Vagina (tissue), 2 donors: ENCODE results near the gene FUBP3.

Experiments
- POLR2A ChIP-seq, 2 donors: fragments of 450-650 bp; IDR thresholded peaks; one replicate each; pipeline ENCODE4 v1.6.1; 2017; ENCODE audit warnings: antibody characterized with exemption in 2 of 2, mild to moderate bottlenecking in 2 of 2, moderate library complexity in 2 of 2
- TF ChIP-seq, protein P1 (sequence below), 3 experiments: fragments of 450-650 bp in 2 of 3; fragments of 200-600 bp in 1 of 3; sonication (generic) in 1 of 3; IDR thresholded peaks; one replicate each; pipeline ENCODE4 v1.5.1; 2017 to 2019; ENCODE audit warnings: antibody characterized with exemption in 3 of 3, mild to moderate bottlenecking in 2 of 3, moderate library complexity in 2 of 3

DNA sequence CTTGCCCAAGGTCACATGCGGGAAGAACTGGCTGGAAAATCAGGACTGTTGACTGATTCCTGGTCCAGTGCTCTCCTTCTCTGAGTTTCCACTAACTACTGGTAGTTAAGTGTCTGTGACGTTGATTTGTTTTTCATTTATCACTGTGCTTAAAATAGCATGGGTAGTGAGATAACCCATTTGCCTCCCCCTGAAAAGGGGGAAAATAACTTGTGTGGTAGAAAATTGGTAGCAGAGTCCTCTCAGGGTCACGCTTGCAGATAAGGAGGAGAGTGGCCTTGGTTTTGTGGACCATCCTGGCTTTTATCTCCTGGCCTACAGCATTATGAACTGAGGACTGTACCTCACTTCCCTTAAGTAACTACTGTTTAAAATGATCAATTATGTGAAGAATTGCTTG, 10.9 kb downstream of the FUBP3 start:
- TF ChIP-seq POLR2A (IDR thresholded peaks at IDR 0.05): no peak
- TF ChIP-seq, protein P1, sequence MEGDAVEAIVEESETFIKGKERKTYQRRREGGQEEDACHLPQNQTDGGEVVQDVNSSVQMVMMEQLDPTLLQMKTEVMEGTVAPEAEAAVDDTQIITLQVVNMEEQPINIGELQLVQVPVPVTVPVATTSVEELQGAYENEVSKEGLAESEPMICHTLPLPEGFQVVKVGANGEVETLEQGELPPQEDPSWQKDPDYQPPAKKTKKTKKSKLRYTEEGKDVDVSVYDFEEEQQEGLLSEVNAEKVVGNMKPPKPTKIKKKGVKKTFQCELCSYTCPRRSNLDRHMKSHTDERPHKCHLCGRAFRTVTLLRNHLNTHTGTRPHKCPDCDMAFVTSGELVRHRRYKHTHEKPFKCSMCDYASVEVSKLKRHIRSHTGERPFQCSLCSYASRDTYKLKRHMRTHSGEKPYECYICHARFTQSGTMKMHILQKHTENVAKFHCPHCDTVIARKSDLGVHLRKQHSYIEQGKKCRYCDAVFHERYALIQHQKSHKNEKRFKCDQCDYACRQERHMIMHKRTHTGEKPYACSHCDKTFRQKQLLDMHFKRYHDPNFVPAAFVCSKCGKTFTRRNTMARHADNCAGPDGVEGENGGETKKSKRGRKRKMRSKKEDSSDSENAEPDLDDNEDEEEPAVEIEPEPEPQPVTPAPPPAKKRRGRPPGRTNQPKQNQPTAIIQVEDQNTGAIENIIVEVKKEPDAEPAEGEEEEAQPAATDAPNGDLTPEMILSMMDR (IDR thresholded peaks at IDR 0.05): no peak
